ENCODE data around the gene TAL2. TPM values are rescaled to one million over a fixed set of nuclear protein-coding genes. Genes with fewer than 3 reads are reported as not detected.

TAL2 gene
- total RNA-seq, 1 experiment from 2014 or later: 0.50 TPM

DNA sequence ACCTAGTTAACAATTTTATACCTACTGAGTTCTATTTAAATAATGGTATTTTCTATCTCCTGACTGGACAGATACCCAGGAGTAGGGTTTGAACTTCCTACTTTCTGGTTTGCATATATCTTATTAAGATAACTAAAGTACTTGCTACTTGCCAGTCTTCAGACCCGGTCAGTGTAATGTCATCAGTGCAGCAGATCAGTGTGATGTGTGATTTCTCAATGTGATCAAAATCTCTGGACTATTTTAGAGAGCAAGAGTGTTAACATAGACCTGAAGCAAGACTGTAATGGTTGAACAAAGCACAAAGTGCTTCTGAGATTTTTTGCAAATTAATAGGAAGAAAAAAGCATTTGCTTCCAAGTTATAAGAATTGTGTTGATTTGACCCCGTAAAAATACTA, 38.9 kb downstream of the TAL2 start:
- Histone ChIP-seq H3K9me3 (ENCODE audit: control insufficient read depth, low read depth, low read length) (no peaks in the 10 kb centered on the region), H3T11ph (ENCODE audit: low read length) (no peak overlapping the region), H3K79me2 (ENCODE audit: insufficient read depth, low read length) (no peaks in the 10 kb centered on the region), H2BK12ac (ENCODE audit: insufficient read length, low read depth, low read length) (no peak overlapping the region), H4K5ac (ENCODE audit: insufficient read length, low read depth, low read length) (no peak overlapping the region), H3K14ac (ENCODE audit: insufficient read depth, low read length) (no peak overlapping the region), H3K56ac (ENCODE audit: insufficient read length, low read depth, low read length) (no peak overlapping the region), H3K27me3 (ENCODE audit: insufficient read depth, low read length) (no peaks in the 10 kb centered on the region), H4K8ac (replicated peaks; ENCODE audit: insufficient read length, low read depth, low read length) (no peak overlapping the region), H2AK5ac (ENCODE audit: insufficient read length, low read length) (no peak overlapping the region), H4K91ac (ENCODE audit: insufficient read length, low read depth, low read length) (no peak overlapping the region), H2BK20ac (ENCODE audit: low read depth, low read length, poor library complexity, severe bottlenecking) (no peak overlapping the region), H3K79me1 (ENCODE audit: insufficient read depth, low read depth, low read length, poor library complexity, severe bottlenecking) (no peaks in the 10 kb centered on the region), H3K9ac (ENCODE audit: extremely low read depth, insufficient read length, low read length) (no peak overlapping the region), H3K23ac (ENCODE audit: insufficient read length, low read depth, low read length) (no peak overlapping the region), H3K4me2 (ENCODE audit: insufficient read depth, insufficient read length, low read length) (no peak overlapping the region), H3K27ac (ENCODE audit: insufficient read length, low read depth, low read length) (no peak overlapping the region), H3K23me2 (ENCODE audit: insufficient read length, low read depth, low read length, poor library complexity, severe bottlenecking) (no peaks in the 10 kb centered on the region), H3K4ac (ENCODE audit: low read depth, low read length) (no peak overlapping the region), H2AFZ (ENCODE audit: low read length) (no peak overlapping the region), H2BK5ac (ENCODE audit: insufficient read length, low read length) (no peak overlapping the region), H3K4me1 (ENCODE audit: insufficient read depth, low read length) (no peaks in the 10 kb centered on the region), H3K18ac (ENCODE audit: insufficient read length, low read depth, low read length) (no peak overlapping the region), H4K20me1 (ENCODE audit: control insufficient read depth, insufficient read depth, insufficient read length) (no peaks in the 10 kb centered on the region), H2BK120ac (ENCODE audit: low read depth, low read length, poor library complexity, severe bottlenecking) (no peak overlapping the region), H2BK15ac (ENCODE audit: low read depth, low read length) (no peak overlapping the region)
- WGBS (ENCODE audit: extremely low coverage, insufficient read length, low lambda C conversion rate): no CpG with 5 or more reads among the region's 2 CpGs
- TF ChIP-seq, protein P1, sequence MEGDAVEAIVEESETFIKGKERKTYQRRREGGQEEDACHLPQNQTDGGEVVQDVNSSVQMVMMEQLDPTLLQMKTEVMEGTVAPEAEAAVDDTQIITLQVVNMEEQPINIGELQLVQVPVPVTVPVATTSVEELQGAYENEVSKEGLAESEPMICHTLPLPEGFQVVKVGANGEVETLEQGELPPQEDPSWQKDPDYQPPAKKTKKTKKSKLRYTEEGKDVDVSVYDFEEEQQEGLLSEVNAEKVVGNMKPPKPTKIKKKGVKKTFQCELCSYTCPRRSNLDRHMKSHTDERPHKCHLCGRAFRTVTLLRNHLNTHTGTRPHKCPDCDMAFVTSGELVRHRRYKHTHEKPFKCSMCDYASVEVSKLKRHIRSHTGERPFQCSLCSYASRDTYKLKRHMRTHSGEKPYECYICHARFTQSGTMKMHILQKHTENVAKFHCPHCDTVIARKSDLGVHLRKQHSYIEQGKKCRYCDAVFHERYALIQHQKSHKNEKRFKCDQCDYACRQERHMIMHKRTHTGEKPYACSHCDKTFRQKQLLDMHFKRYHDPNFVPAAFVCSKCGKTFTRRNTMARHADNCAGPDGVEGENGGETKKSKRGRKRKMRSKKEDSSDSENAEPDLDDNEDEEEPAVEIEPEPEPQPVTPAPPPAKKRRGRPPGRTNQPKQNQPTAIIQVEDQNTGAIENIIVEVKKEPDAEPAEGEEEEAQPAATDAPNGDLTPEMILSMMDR (conservative IDR thresholded peaks at IDR 0.05): no peak
- peaks cover 9% of the 10 kb centered on the region for H3K27me3 Mint-ChIP-seq (ENCODE audit: low read depth)
- no peaks in the 10 kb centered on the region for H3K4me1 Mint-ChIP-seq
- H3K36me3 Mint-ChIP-seq (ENCODE audit: insufficient read depth in 1 of 3, low read depth in 3 of 3): no peaks in the 10 kb centered on the region
- H3K9me3 Mint-ChIP-seq: no peaks in the 10 kb centered on the region; a peak in 1 of 5 replicates
- H3K4me3 Mint-ChIP-seq: no peak overlapping the region
- H3K27ac Mint-ChIP-seq: no peak overlapping the region
- DNase-seq: no peak

All from H9 (cell line).